Measurements from ENCODE around the gene PSG4.
A peak's percentile ranks its signal among the peaks of the same experiment; 100 is the strongest.
"Not testable (repeated sequence)": the region's sequence is repeated elsewhere in the genome, so short reads cannot be mapped to it uniquely, and the experiment has no call there.

PSG4 gene

DNA sequence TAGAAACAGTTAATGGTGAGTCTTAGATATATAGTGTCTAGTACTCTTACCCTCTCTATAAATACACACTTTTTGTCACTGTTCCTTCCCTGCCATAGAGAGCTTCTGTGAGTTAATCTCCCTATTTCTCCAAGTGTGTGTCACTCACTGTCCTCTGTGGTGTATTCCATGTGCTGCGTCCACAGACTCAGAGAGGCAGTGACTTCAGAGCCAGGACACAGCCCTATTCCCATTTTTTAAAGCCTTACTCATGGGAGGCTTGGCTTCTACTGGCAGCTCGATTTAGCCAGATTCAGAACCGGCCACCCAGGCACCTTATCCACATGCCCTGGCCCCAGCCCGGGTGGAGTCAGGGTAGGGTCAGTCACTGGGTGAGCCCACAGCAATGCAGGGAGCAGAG, 13.7 kb upstream of the PSG4 start:
- H3K27ac ChIP-seq; POLR2A ChIA-PET (ENCODE audit: low non-redundant PET); DNase-seq (ENCODE audit: low spot score); CTCF ChIA-PET: not testable (repeated sequence)

DNA sequence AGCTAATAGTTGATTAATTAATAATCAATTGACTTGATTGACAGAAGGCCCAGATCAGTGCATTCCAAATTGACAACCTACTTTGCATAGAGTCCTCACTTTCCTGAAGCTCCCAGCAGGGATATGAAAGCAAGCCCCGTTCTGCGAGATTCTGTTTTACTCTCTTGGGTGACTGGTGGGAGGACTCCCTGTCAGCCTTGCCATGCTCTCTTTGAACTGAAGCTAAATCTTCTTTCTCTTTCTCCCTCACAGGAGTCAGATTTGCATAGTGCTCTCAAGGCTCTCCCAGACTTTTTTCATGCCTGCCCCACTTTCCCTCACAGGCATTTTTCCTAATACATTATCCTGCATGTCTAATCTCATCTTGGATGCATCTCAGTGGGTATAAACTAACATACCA, 10.4 kb upstream of the PSG4 start:
- POLR2A ChIA-PET (ENCODE audit: low non-redundant PET); H3K27ac ChIP-seq; DNase-seq (ENCODE audit: low spot score): not testable (repeated sequence)
- CTCF ChIA-PET, result interaction anchor here (0.5 to 1.2 kb wide), 3 partner anchors 9 to 183 kb away, joined by 3 to 7 read pairs (median 5); no protein-coding TSS in a partner anchor

DNA sequence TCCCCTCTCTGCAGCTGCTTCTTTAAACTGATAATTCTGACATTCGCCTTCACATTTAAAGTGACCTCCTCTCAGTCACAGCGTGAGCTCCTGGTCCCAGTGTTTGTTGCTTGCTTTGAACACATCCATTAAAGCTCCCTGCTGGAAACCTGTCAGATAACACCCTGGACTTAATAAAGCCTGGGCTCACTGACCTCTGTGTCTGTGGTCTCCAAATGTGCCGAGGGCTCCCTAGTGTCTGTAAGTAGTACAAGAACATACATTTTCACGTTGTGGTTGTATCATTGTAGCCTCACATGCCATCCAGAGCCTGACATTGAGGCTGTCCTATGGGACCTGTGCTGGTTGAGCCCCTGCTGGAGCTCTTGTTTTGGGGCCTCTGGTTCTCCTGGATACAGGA, 2.6 kb upstream of the PSG4 start:
- CTCF ChIA-PET, result no interaction called here
- POLR2A ChIA-PET (ENCODE audit: low non-redundant PET), result no interaction called here
- no peak overlapping the region for H3K27ac ChIP-seq
- DNase-seq (ENCODE audit: low spot score), result no peak
- TF ChIP-seq, protein P1, sequence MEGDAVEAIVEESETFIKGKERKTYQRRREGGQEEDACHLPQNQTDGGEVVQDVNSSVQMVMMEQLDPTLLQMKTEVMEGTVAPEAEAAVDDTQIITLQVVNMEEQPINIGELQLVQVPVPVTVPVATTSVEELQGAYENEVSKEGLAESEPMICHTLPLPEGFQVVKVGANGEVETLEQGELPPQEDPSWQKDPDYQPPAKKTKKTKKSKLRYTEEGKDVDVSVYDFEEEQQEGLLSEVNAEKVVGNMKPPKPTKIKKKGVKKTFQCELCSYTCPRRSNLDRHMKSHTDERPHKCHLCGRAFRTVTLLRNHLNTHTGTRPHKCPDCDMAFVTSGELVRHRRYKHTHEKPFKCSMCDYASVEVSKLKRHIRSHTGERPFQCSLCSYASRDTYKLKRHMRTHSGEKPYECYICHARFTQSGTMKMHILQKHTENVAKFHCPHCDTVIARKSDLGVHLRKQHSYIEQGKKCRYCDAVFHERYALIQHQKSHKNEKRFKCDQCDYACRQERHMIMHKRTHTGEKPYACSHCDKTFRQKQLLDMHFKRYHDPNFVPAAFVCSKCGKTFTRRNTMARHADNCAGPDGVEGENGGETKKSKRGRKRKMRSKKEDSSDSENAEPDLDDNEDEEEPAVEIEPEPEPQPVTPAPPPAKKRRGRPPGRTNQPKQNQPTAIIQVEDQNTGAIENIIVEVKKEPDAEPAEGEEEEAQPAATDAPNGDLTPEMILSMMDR (conservative IDR thresholded peaks at IDR 0.05; ENCODE audit: low read depth), result no peak

DNA sequence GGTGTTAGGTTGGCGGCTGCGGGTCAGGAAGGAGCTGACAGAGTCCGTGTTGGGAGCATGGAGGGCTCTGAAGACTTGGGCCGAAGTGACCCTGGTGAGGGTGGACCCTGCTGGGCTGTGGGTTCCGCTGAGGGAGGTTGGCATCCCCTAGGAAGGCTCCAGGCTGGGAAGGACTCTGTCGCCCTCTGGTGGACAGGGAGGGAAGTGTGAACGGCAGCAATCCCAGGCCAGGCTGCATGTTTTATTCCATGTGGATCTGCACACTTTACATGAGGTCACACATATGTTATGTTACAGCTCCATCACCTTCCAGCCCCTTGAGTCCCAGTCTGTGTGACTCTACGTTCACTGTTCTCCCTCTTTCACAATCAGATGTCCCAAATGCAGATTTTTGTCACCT, 1.7 kb upstream of the PSG4 start:
- POLR2A ChIA-PET (ENCODE audit: low non-redundant PET); DNase-seq (ENCODE audit: low spot score); H3K27ac ChIP-seq: not testable (repeated sequence)
- CTCF ChIA-PET, result interaction anchor here (0.5 to 1.0 kb wide), 3 partner anchors 9 to 324 kb away, joined by 3 to 5 read pairs (median 3); no protein-coding TSS in a partner anchor
- TF ChIP-seq, protein P1 (conservative IDR thresholded peaks at IDR 0.05; ENCODE audit: low read depth), result peak; percentile 70

DNA sequence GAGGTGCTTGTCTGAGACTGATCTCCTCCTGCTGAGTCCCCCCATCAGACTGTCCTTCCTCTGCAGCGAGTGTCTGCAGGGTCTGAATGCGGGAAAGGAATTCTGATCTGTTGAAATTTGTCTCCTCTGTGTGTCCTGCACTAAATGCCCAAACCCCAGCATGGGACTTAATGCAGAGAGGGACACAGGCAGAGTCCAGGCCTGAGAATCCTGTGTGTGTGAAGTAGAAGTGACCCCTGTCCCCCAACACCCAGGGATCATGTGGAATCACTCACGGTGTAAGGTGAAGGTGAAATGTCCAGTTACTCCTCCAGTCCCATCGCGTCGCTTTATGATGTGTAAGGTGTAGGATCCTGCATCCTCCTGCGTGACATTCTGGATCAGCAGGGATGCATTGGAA, 1.8 kb downstream of the PSG4 start:
- POLR2A ChIA-PET (ENCODE audit: low non-redundant PET); CTCF ChIA-PET: not testable (repeated sequence)

DNA sequence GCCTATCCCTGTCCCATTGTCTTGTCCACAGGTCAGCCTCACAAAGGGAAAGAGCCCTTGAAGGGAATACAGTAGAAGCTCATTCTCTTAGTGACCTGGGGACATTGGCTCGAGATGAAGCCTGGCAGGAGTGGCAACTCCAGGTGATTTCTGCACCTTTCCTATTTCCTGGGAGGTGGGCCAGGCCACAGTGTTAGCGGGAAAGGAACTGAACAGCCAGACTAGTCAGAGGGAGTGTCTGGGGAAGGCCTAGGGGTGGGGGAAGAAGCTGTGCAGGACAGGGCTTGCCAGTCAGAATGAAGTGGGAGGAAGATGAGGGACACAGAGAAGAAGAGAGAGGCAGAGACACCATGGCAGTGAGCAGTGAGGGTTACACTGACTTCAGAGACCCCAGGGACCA, 3.5 kb downstream of the PSG4 start:
- H3K27ac ChIP-seq, result peak overlapping the region; percentile 99
- POLR2A ChIA-PET (ENCODE audit: low non-redundant PET); DNase-seq (ENCODE audit: low spot score); CTCF ChIA-PET: not testable (repeated sequence)

More for the DNA sequence above, 1.8 kb downstream of the PSG4 start:
- peak overlapping the region; percentile 99 for H3K27ac ChIP-seq
- DNase-seq (ENCODE audit: low spot score), result not testable (repeated sequence)

DNA sequence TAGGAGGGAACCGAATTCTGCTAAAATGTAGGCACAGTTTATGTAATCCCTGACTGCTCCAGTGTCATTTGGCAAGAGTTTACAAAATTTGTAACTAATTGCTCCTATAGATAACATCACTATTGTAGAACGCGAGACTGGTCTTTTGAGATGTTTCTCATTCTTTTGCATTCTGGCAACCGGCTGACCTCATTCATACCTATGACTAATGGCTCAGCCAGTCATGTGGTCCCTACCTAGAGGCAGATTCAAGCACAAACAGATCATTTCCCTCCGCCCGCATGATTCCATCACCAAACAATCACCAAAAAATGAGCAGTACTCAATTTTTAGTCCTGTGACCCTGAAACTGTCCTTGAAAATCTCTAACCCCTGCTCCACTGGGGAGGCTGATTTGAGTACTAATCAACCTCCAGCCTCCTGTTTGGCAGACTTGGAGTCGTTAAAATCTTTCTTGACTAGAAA, 4.1 kb downstream of the PSG4 start:
- DNase-seq (ENCODE audit: low spot score), result peak; percentile 34
- CTCF ChIA-PET, result interaction anchor here (0.8 kb wide), 1 partner anchor 78 kb away, joined by 3 read pairs; no protein-coding TSS in a partner anchor
- H3K27ac ChIP-seq, result peak overlapping the region; percentile 99
- POLR2A ChIA-PET (ENCODE audit: low non-redundant PET), result not testable (repeated sequence)

DNA sequence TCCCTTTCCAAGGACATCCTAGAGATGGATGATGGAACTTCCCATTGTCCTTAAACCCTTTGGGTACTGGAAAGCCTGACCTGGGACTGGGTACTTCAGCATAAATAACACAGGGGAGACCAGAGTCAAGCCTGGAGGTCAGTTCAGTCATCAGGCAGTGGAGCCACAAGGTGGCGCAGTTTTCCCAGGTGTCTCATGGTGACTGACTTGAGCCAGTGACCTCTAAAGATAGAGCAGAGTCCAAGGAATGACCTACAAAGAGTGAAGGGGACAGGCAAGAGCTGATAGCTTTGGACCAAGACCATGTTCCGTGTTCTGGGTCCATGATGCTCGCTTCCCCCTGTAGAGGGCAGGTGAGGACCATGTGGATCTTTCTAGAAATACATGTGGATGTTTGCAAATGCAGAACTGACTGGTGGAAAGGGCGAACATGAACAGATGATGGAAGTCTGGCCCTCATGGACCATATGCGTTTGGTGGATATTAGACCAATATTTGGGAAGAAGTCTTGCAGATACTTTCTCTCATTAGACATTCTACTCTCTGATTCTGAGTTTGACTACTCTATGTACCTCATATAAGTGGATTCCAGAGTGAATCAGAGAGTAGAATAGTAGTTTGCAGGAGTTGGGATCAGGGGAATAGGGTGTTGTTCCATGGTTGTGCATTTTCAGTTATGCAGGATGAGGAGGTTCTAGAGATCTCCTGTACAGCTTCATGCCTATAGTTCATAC, 6.6 kb downstream of the PSG4 start:
- CTCF ChIA-PET, result interaction anchor here (0.6 kb wide), 1 partner anchor 119 kb away, joined by 4 read pairs; no protein-coding TSS in a partner anchor
- POLR2A ChIA-PET (ENCODE audit: low non-redundant PET); DNase-seq (ENCODE audit: low spot score): not testable (repeated sequence)
- peak overlapping the region; percentile 17; the same call in 1 of the 2 replicates for H3K27ac ChIP-seq

DNA sequence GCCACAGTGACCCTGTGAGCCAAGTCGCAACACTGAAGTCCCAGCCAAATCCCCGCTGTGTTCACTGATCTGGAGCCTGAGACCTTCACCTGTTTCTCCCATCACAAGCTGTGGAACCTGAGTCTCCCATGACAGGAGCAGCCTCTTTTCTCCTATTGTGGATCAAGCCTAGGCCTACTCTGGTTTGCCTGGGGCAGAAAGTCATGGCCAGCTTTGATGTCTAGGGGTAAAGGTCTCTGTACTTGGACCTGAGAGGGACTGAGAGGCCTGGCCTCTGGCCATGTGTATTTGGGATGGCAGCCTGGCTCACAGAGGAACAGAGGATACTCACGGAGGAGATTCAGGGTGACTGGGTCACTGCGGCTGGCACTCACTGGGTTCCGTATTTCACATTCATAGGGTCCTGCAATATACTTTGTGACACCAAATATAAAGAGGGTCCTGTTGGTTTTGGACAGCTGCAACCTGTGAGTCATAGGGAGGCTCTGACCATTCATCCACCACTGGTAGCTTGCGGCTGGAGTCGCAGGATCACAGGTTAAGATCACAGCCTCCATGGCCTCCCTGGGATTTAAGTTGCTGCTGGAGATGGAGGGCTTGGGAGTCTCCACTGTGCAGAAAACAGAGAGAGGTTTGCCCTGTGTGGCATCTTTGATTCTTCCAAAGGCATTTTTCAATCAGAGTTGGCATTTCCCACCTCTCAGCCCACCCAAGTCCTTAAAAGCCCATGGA, 7.6 kb downstream of the PSG4 start:
- POLR2A ChIA-PET (ENCODE audit: low non-redundant PET); DNase-seq (ENCODE audit: low spot score); CTCF ChIA-PET: not testable (repeated sequence)
- H3K27ac ChIP-seq, result peak overlapping the region; percentile 17; the same call in 1 of the 2 replicates

DNA sequence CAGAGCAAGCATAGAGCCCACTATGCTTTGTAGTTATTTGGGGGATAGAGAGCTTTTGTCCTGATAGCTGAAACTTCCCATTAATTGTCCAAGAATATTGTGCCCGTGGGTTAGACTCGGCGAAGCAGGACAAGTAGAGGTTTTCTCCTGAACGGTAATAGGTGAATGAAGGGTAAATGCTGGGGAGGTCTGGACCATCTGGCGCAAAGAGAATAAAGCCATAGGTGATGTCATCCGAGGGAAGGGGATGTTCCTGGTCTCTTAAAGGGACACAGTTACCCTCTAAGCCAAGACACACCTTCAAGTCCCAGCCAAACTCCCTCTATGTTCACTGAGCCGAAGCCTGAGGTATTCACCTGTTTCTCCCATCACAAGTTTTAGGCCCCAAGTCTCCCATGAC, 11.0 kb downstream of the PSG4 start:
- CTCF ChIA-PET; DNase-seq (ENCODE audit: low spot score); POLR2A ChIA-PET (ENCODE audit: low non-redundant PET); H3K27ac ChIP-seq: not testable (repeated sequence)

DNA sequence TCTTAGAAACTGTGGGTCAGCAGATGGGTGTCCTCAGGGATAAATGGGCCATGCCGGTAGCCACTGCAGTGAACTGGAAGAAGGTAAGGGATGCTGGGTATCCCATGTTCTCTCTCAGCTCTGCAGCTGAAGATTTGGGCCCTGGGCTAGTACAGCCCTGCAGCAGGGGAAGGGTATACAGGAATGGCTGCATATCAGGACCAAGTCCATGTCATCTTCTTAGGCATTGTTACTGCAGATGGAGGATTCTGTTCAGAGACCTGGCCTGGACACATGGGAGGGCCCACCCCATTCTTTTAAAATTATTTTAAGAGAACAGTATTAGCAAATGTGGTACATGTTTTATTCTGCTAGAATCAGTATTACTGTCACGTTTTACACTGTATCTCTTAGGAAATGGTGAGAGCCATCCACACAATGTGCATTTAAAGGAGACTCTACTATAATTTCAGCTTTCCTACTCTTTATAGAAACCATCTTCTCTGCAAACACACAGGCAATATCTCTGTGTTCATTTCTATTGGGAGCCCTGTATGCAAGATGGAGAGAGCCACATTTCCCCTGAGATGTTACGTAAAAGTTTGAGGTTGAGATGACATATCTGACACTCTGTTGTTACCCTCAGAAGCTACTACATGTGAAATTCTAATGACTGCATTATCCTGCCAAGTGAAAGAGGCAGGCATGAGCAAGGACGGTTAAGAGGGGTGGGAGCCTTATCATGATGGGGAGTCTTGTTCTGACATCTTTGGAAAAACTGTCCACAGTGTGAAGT, 12.9 kb downstream of the PSG4 start:
- POLR2A ChIA-PET (ENCODE audit: low non-redundant PET); CTCF ChIA-PET; H3K27ac ChIP-seq; DNase-seq (ENCODE audit: low spot score): not testable (repeated sequence)

DNA sequence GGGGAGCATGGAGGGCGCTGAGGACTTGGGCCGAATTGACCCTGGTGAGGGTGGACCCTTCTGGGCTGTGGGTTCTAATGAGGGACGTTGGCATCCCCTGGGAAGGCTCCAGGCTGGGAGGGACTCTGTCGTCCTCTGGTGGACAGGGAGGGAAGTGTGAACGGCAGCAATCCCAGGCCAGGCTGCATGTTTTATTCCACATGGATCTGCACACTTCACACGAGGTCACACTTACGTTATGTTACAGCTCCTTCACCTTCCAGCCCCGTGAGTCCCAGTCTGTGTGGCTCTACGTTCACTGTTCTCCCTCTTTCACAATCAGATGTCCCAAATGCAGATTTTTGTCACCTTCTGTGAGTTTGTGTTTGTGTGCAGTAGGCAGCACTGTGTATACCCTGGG, 17.3 kb downstream of the PSG4 start:
- not testable (repeated sequence) for DNase-seq (ENCODE audit: low spot score)

DNA sequence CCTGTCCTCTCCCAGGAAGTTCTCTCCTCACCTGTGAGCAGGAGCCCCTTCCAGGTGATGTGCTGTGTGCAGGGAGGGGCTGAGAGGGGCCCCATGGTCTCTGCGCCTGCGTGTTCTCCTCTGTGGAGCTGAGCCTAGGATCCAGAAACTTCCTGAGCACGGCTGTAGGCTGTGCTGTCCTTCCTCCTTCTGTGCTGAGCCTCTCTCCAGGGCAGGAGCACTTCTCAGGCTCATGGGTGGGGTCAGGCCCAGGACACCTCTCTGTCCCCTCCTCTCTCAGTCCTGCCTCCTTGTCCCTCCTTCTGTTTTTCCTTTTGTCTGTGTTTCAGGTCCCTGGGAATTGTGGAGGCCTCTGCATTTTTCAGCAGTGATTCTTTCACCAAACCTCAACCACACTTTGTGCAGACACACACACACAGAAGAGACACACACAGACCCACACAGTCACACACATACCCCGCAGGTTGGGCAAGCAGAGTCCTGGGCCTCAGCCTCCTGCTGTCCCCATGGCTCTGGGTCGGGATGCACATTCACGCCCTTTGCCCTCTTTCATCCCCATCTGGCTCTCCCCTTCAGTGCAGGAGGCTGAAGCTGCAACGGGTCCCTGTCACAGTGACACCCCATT, 19.0 kb downstream of the PSG4 start, which contains the start of gene PSG5:
Gene PSG5 (minus strand): TSS at position 226 of the 625 bp plus-strand sequence. CDS start 131 bp downstream, at position 95.
- DNase-seq (ENCODE audit: low spot score); POLR2A ChIA-PET (ENCODE audit: low non-redundant PET): not testable (repeated sequence)
- H3K27ac ChIP-seq, result peak within 1 kb of the TSS; percentile 47
- CTCF ChIA-PET, result interaction anchor here (0.6 kb wide), 1 partner anchor 115 kb away, joined by 3 read pairs; no protein-coding TSS in a partner anchor

More for the DNA sequence above, 17.3 kb downstream of the PSG4 start:
- CTCF ChIA-PET, result interaction anchor here (0.6 kb wide), 1 partner anchor 255 kb away, joined by 3 read pairs; no protein-coding TSS in a partner anchor
- peak overlapping the region; percentile 24; the same call in 1 of the 2 replicates for H3K27ac ChIP-seq
- POLR2A ChIA-PET (ENCODE audit: low non-redundant PET), result not testable (repeated sequence)

All from RWPE1 (cell line).